HFF-Myc (cell line): ENCODE measurements around the gene BEST1.

Experiments
- DNase-seq: peaks from one replicate; pipeline ENCODE4 v3.0.0-alpha.2; 2011; ENCODE audit warnings: low read depth; ENCODE audit errors: extremely low read depth
- H3K4me3 ChIP-seq: replicated peaks from 2 replicates; pipeline ENCODE4 v1.5.1; 2011; ENCODE audit warnings: low read depth, mild to moderate bottlenecking, control low read depth, low read length
- CTCF ChIP-seq: IDR thresholded peaks from 2 replicates; pipeline ENCODE4 v1.5.1; 2012; ENCODE audit warnings: mild to moderate bottlenecking, low read depth, low read length, control low read depth; ENCODE audit errors: missing control alignments

The BEST1 gene

GRCh38 chr11:61974766-61975631 lies 24.8 kb downstream of the BEST1 start:
- TF ChIP-seq CTCF: no peak
- DNase-seq: no peak

GRCh38 chr11:61975638-61976419 lies 25.7 kb downstream of the BEST1 start:
- no peak overlapping the region for H3K4me3 ChIP-seq
- no peak for DNase-seq
- no peak for TF ChIP-seq CTCF

More at GRCh38 chr11:61974766-61975631, 24.8 kb downstream of the BEST1 start:
- H3K4me3 ChIP-seq: no peak overlapping the region

GRCh38 chr11:61976420-61976800 lies 26.3 kb downstream of the BEST1 start:
- TF ChIP-seq CTCF: no peak
- no peak for DNase-seq
- H3K4me3 ChIP-seq: no peak overlapping the region

GRCh38 chr11:61976813-61977475 lies 26.8 kb downstream of the BEST1 start:
- no peak for TF ChIP-seq CTCF
- DNase-seq: no peak
- no peak overlapping the region for H3K4me3 ChIP-seq

- no peak overlapping the region for H3K4me3 ChIP-seq
- no peak for TF ChIP-seq CTCF
- no peak for DNase-seq
Measured at GRCh38 chr11:61978703-61979661, 28.8 kb downstream of the BEST1 start.
